ENCODE results near the gene SPRTN. TPM values are rescaled to one million over a fixed set of nuclear protein-coding genes. Genes with fewer than 3 reads are reported as not detected.

Gene SPRTN
- total RNA-seq, 1 experiment from 2014 or later = 30.4 TPM

DNA sequence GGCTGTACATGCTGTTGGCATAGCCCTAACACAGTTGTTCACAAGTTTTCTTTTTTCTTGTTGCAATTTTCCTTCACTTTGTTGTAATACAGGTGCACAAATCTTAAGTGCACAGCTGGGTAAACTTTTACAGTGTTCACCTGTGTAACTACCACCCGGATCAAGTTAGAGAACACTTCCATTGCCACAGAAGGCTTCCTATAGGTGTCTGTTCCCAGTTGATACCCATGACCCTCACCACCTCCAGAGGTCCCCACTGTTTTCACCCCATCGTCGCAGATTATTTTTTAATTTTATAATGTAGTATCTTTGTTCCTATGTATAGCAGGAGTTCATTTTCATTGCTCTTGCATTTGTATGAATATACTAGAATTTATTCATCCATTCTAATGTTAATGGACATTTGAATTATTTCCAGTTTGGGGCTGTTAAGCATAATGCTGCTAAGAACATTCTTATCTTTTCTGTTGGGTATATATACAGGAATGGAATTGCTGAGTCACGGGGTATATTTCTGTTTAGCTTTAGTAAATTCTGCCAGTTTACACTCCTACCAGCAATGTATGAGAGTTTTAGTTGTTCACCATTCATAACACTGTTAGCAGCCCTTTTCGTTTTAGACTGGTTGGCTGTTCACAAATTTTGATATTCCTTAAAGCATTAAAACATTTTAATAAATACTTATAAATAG lies 16.4 kb downstream of the SPRTN start:
- CTCF ChIA-PET = interaction anchor here (0.6 to 4.3 kb wide), 8 partner anchors 9 to 252 kb away, joined by 3 to 46 read pairs (median 3); partner anchors contain the start of genes EXOC8 and SPRTN

DNA sequence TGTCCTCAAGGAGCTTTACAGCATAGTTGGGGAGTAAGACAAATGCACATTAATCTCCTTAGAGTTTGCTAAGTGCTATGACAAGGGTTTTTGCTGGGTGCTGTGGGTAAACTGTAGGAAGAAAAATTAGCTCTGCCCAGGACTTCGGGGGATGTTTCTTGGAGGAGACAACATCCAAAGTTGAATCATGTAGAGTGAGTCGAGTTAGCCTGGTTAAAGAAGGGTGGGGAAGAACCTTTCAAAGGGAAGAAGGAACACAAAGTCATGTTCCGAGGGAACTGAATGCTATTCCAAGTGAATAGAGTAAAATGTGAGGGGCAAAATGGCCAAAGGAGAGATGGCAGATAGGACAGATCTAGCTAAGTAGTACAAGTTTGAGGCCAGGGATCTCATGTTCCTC lies 17.1 kb downstream of the SPRTN start:
- Mint-ChIP-seq H3K27ac (ENCODE audit: low read depth, unreplicated experiment) (peak overlapping the region; percentile 1), H3K4me1 (ENCODE audit: insufficient read depth, unreplicated experiment) (peaks cover 17% of the 10 kb centered on the region), H3K4me3 (ENCODE audit: unreplicated experiment) (no peak overlapping the region), H3K9me3 (ENCODE audit: unreplicated experiment) (no peaks in the 10 kb centered on the region), H3K27me3 (ENCODE audit: insufficient read depth, unreplicated experiment) (no peaks in the 10 kb centered on the region), H3K36me3 (ENCODE audit: insufficient read depth, unreplicated experiment) (peaks cover 57% of the 10 kb centered on the region)
- POLR2A ChIA-PET = interaction anchor here (0.7 to 11.0 kb wide), 8 partner anchors 9 to 246 kb away, joined by 3 to 122 read pairs (median 4); partner anchors contain the start of genes EXOC8 and SPRTN
- CTCF ChIA-PET = interaction anchor here (0.6 to 4.3 kb wide), 8 partner anchors 10 to 251 kb away, joined by 3 to 46 read pairs (median 3); partner anchors contain the start of genes EXOC8 and SPRTN
- BruUV-seq (replicated peaks) = no TSS peak
- intact Hi-C loops (cut with micrococcal nuclease) = no loop called here
- TF ChIP-seq, protein P1, sequence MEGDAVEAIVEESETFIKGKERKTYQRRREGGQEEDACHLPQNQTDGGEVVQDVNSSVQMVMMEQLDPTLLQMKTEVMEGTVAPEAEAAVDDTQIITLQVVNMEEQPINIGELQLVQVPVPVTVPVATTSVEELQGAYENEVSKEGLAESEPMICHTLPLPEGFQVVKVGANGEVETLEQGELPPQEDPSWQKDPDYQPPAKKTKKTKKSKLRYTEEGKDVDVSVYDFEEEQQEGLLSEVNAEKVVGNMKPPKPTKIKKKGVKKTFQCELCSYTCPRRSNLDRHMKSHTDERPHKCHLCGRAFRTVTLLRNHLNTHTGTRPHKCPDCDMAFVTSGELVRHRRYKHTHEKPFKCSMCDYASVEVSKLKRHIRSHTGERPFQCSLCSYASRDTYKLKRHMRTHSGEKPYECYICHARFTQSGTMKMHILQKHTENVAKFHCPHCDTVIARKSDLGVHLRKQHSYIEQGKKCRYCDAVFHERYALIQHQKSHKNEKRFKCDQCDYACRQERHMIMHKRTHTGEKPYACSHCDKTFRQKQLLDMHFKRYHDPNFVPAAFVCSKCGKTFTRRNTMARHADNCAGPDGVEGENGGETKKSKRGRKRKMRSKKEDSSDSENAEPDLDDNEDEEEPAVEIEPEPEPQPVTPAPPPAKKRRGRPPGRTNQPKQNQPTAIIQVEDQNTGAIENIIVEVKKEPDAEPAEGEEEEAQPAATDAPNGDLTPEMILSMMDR (IDR thresholded peaks at IDR 0.05; ENCODE audit: unreplicated experiment) = no peak
- DNase-seq (ENCODE audit: unreplicated experiment) = no peak

More for the DNA sequence above, 16.4 kb downstream of the SPRTN start:
- TF ChIP-seq, protein P1 (IDR thresholded peaks at IDR 0.05; ENCODE audit: unreplicated experiment) = no peak
- POLR2A ChIA-PET = interaction anchor here (0.7 to 11.0 kb wide), 7 partner anchors 16 to 248 kb away, joined by 3 to 122 read pairs (median 3); partner anchors contain the start of genes EXOC8 and SPRTN
- DNase-seq (ENCODE audit: unreplicated experiment) = no peak
- H3K4me1 Mint-ChIP-seq (ENCODE audit: insufficient read depth, unreplicated experiment) = peaks cover 13% of the 10 kb centered on the region
- no peaks in the 10 kb centered on the region for H3K27me3 Mint-ChIP-seq (ENCODE audit: insufficient read depth, unreplicated experiment)
- no TSS peak for BruUV-seq (replicated peaks)
- H3K4me3 Mint-ChIP-seq (ENCODE audit: unreplicated experiment) = no peak overlapping the region
- no peak overlapping the region for H3K27ac Mint-ChIP-seq (ENCODE audit: low read depth, unreplicated experiment)
- peaks cover 59% of the 10 kb centered on the region for H3K36me3 Mint-ChIP-seq (ENCODE audit: insufficient read depth, unreplicated experiment)
- intact Hi-C loops (cut with micrococcal nuclease) = no loop called here
- H3K9me3 Mint-ChIP-seq (ENCODE audit: unreplicated experiment) = no peaks in the 10 kb centered on the region

DNA sequence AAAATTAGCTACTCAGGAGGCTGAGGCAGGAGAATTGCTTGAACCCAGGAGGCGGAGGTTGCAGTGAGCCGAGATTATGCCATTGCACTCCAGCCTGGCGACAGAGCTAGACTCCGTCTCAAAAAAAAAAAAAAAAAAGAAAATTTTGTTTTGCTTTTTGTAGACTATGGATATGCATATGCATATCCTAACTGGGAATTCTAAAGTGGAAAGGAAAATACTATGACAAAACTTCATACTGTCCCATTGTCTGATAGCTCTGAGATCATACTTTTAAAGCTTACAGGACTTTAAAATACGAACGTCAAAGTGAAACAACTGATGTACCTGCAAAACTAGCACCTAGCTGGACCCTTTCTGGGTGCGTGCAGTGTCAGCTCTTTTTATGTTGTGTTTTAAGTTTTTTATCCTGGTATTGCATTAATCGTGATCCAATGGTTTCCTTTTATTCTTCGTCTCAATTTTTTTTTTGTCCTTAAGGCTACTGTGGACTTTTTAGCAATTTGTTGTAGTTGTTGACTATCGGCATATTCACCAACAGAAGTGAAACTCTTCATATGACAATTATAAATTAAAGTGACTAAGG lies 19.2 kb downstream of the SPRTN start:
- Mint-ChIP-seq H3K4me3 (ENCODE audit: unreplicated experiment) (no peak overlapping the region), H3K27me3 (ENCODE audit: insufficient read depth, unreplicated experiment) (no peaks in the 10 kb centered on the region), H3K4me1 (ENCODE audit: insufficient read depth, unreplicated experiment) (peaks cover 17% of the 10 kb centered on the region), H3K27ac (ENCODE audit: low read depth, unreplicated experiment) (no peak overlapping the region), H3K36me3 (ENCODE audit: insufficient read depth, unreplicated experiment) (peaks cover 57% of the 10 kb centered on the region), H3K9me3 (ENCODE audit: unreplicated experiment) (no peaks in the 10 kb centered on the region)
- DNase-seq (ENCODE audit: unreplicated experiment) = no peak
- CTCF ChIA-PET = interaction anchor here (0.6 to 4.3 kb wide), 59 partner anchors 8 to 599 kb away, joined by 3 to 46 read pairs (median 4); partner anchors contain the start of genes EXOC8 and SPRTN
- POLR2A ChIA-PET = interaction anchor here (0.6 to 7.5 kb wide), 18 partner anchors 8 to 253 kb away, joined by 3 to 169 read pairs (median 5); partner anchors contain the start of genes EGLN1, EXOC8, SPRTN and TSNAX
- TF ChIP-seq, protein P1 (IDR thresholded peaks at IDR 0.05; ENCODE audit: unreplicated experiment) = no peak
- intact Hi-C loops (cut with micrococcal nuclease) = loop anchor here (1.0 kb wide), 1 partner anchor 247 kb away; no protein-coding TSS in a partner anchor
- BruUV-seq (replicated peaks) = no TSS peak
